Brain microvascular endothelial cell (primary cell): ENCODE results near the gene EPM2AIP1.
"Not testable (repeated sequence)": the region's sequence is repeated elsewhere in the genome, so short reads cannot be mapped to it uniquely, and the experiment has no call there.

Experiments used
- DNase-seq: peaks from one replicate; pipeline ENCODE4 v3.0.0-alpha.2; 2020
- H3K27ac ChIP-seq: fragments of 250-450 bp; sonication (Bioruptor Pico); 2 replicates; pipeline ENCODE4 v1.5.1; 2020; ENCODE audit warnings: mild to moderate bottlenecking, moderate library complexity
- H3K27me3 ChIP-seq: fragments of 250-450 bp; sonication (Bioruptor Pico); replicated peaks from 2 replicates; pipeline ENCODE4 v1.5.1; 2020; ENCODE audit warnings: mild to moderate bottlenecking
- H3K36me3 ChIP-seq: fragments of 250-450 bp; sonication (Bioruptor Pico); replicated peaks from 2 replicates; pipeline ENCODE4 v1.5.1; 2020; ENCODE audit warnings: mild to moderate bottlenecking
- H3K4me3 ChIP-seq: 2 replicates; pipeline ENCODE4 v1.5.1; 2011; ENCODE audit warnings: low read depth, mild to moderate bottlenecking, control low read depth, low read length, moderate library complexity
- in situ Hi-C: cut with HindIII; loops from 2 replicates; pipeline ENCODE4 v1.10.0; 2017; ENCODE audit warnings: low sequenced_read_pairs, low pct_ligation_motif_present
- TF ChIP-seq, protein P1 (sequence below): IDR thresholded peaks from 2 replicates; pipeline ENCODE4 v1.5.1; 2011; ENCODE audit warnings: low read depth, mild to moderate bottlenecking, moderate library complexity, low read length, control low read depth, inconsistent platforms; ENCODE audit errors: missing control alignments

Gene EPM2AIP1

GRCh38 chr3:36957063-36957462 lies 35.9 kb downstream of the EPM2AIP1 start:
- in situ Hi-C loops, result no loop called here
- Histone ChIP-seq H3K4me3 (no peak overlapping the region), H3K27ac (no peak overlapping the region), H3K27me3 (no peaks in the 10 kb centered on the region), H3K36me3 (no peaks in the 10 kb centered on the region)
- DNase-seq, result no peak
- TF ChIP-seq, protein P1, sequence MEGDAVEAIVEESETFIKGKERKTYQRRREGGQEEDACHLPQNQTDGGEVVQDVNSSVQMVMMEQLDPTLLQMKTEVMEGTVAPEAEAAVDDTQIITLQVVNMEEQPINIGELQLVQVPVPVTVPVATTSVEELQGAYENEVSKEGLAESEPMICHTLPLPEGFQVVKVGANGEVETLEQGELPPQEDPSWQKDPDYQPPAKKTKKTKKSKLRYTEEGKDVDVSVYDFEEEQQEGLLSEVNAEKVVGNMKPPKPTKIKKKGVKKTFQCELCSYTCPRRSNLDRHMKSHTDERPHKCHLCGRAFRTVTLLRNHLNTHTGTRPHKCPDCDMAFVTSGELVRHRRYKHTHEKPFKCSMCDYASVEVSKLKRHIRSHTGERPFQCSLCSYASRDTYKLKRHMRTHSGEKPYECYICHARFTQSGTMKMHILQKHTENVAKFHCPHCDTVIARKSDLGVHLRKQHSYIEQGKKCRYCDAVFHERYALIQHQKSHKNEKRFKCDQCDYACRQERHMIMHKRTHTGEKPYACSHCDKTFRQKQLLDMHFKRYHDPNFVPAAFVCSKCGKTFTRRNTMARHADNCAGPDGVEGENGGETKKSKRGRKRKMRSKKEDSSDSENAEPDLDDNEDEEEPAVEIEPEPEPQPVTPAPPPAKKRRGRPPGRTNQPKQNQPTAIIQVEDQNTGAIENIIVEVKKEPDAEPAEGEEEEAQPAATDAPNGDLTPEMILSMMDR, result peak; percentile 30

DNA sequence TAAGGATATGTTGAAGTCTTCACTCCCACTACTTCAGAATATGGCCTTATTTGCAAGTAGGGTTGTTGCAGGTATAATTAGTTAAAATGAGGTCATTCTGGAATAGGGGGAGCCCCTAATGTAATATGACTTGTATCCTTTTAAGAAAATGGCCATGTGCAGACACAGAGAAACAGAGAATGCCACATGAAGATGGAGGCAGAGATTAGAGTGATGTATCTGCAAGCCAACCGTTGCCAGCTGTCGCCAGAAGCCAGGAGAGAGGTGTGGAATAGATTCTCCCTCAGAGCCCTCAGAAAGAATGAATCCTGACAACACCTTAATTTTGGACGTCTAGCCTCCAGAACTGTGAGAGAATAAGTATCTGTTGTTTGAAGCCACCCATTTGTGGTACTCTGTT lies 36.8 kb downstream of the EPM2AIP1 start:
- Histone ChIP-seq H3K4me3 (no peak overlapping the region), H3K27me3 (no peaks in the 10 kb centered on the region), H3K36me3 (no peaks in the 10 kb centered on the region), H3K27ac (no peak overlapping the region)
- in situ Hi-C loops, result no loop called here
- TF ChIP-seq, protein P1, result no peak
- DNase-seq, result no peak

DNA sequence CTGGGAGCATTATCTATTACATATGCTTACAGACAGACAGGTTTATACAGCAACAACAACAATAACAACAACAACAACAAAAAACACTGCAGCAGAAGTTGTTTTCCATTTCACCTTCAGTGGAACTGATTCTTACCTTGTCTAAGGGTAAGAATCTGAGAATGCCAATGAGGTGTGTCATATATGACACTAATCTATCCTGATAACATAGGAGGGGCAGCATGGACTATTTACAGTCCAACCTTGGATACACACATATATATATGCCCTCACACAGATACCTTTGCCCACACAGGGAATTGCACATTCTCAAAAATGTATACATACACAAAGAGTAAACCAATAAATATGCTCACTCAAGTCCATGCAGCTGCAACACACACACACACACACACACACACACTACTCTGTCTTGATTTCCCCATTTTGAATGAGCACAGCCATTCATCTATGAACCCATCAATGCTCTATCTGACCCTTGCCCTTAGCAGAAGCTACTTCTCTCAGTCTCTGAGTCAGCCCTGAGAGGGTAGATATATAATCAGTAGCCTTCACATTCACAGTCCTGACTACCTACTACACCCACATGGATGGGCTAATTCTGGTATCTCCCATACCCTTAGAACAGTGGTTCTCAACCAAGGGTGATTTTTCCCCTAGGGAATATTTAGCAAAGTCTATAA lies 38.3 kb downstream of the EPM2AIP1 start:
- no peaks in the 10 kb centered on the region for H3K36me3 ChIP-seq
- H3K27ac ChIP-seq, result no peak overlapping the region
- in situ Hi-C loops, result no loop called here
- TF ChIP-seq, protein P1, result no peak
- no peaks in the 10 kb centered on the region for H3K27me3 ChIP-seq
- no peak for DNase-seq
- H3K4me3 ChIP-seq, result no peak overlapping the region

GRCh38 chr3:36947814-36948213 lies 45.1 kb downstream of the EPM2AIP1 start:
- H3K36me3 ChIP-seq, H3K27me3 ChIP-seq, H3K27ac ChIP-seq, H3K4me3 ChIP-seq, DNase-seq, in situ Hi-C loops: not testable (repeated sequence)

GRCh38 chr3:36945333-36945980 lies 47.5 kb downstream of the EPM2AIP1 start:
- in situ Hi-C loops, result no loop called here
- TF ChIP-seq, protein P1, result no peak
- peak overlapping the region; percentile 65 for H3K4me3 ChIP-seq
- no peak for DNase-seq
- H3K27ac ChIP-seq, result no peak overlapping the region
- H3K27me3 ChIP-seq, result no peaks in the 10 kb centered on the region
- H3K36me3 ChIP-seq, result no peaks in the 10 kb centered on the region

DNA sequence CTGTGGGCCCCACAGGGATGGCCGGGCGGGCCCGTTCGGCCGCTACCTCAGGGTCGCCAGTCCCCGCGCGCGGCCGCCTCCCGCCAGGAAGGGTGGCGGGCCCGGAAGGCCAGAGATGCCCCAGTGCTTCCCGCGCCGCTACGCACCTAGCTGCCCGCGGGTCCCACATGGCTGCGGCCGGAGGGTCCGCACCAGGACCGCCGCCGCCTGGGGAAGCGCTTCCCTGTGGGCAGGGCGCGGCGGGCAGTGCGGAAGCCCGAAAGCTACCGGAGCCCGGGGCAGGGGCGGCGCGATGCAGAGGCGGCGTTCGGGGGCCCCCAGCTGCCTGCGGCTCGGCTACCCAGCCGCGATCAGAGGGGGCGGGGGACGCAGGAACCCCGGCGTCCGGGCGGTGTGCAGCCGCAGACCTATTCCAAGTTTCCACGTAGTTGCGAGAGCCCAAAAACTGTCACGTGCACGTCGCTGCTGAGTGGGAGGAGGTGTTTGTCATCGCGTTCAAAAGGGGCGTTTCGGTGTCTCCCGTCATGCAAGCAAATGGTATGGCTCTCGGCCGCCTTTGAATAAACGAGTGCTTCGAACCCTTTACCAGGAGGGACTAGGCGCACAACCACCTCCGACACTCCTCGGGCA lies 48.2 kb downstream of the EPM2AIP1 start, which contains the start of gene TRANK1:
TRANK1 (minus strand) TSS at position 414 of the 630 bp plus-strand sequence; CDS start at position 169, 245 bp downstream.
- Histone ChIP-seq H3K27ac (no peak within 1 kb of the TSS), H3K27me3 (no peaks in the 10 kb centered on the region), H3K4me3 (peak within 1 kb of the TSS; percentile 65), H3K36me3 (no peaks in the 10 kb centered on the region)
- in situ Hi-C loops, result no loop called here
- no peak for DNase-seq
- TF ChIP-seq, protein P1, result no peak
